Measurements from ENCODE around the gene CFAP46. TPM values are rescaled to one million over a fixed set of nuclear protein-coding genes. Genes with fewer than 3 reads are reported as not detected.

The CFAP46 gene
- total and polyA plus RNA-seq, 2 donors (not counting 1 experiment from before 2014, with no cell fraction given): 0.07 TPM; not detected in 1

- no peaks in the 10 kb centered on the region for H3K4me1 ChIP-seq (ENCODE audit: control insufficient read depth in 2 of 2, insufficient read depth in 2 of 2, low read length in 2 of 2)
- no peak overlapping the region for H2AFZ ChIP-seq (ENCODE audit: insufficient read depth, low read depth, low read length, poor library complexity, severe bottlenecking)
- no peaks in the 10 kb centered on the region for H3K36me3 ChIP-seq (replicated peaks in 1 of 2; ENCODE audit: control extremely low read depth in 1 of 2, control insufficient read depth in 1 of 2, extremely low read depth in 1 of 2, insufficient read depth in 2 of 2, low read length in 1 of 2)
- peaks cover 0 to 10% (median 2%) of the 10 kb centered on the region in 4 experiments for H3K27me3 ChIP-seq (replicated peaks in 1 of 4; ENCODE audit: control extremely low read depth in 1 of 4, control insufficient read depth in 3 of 4, insufficient read depth in 4 of 4, low read length in 3 of 4)
- TF ChIP-seq EZH2 (IDR thresholded peaks at IDR 0.05; ENCODE audit: borderline replicate concordance, insufficient read depth, low read depth, low read length, poor library complexity, severe bottlenecking) (no peak), CTCF (IDR thresholded peaks at IDR 0.05) (no peak)
- no peak for DNase-seq
- peaks cover 37% of the 10 kb centered on the region for H3K27me3 Mint-ChIP-seq
- POLR2A ChIA-PET: no interaction called here
- H3K4me3 Mint-ChIP-seq: no peak overlapping the region
- no peak overlapping the region for H3K4me2 ChIP-seq (replicated peaks; ENCODE audit: low read depth, low read length, poor library complexity, severe bottlenecking)
- H3K9me3 Mint-ChIP-seq (ENCODE audit: insufficient read depth): peaks cover 6% of the 10 kb centered on the region
- 94% methylated on average over 9 of the region's 12 CpGs for WGBS (ENCODE audit: insufficient coverage)
- intact Hi-C loops (cut with micrococcal nuclease): no loop called here
- H3K27ac ChIP-seq (ENCODE audit: low read length in 2 of 2): no peak overlapping the region
- H3K4me1 Mint-ChIP-seq: no peaks in the 10 kb centered on the region
- CTCF ChIA-PET: no interaction called here
- H3K27ac Mint-ChIP-seq: no peak overlapping the region
- no peak overlapping the region for H3K9ac ChIP-seq (ENCODE audit: low read length)
- no peaks in the 10 kb centered on the region for H4K20me1 ChIP-seq (ENCODE audit: control insufficient read depth, insufficient read depth, low read length, poor library complexity, severe bottlenecking)
- H3K9me3 ChIP-seq (ENCODE audit: control extremely low read depth in 1 of 3, control insufficient read depth in 2 of 3, insufficient read depth in 1 of 3, low read length in 2 of 3): peaks cover 0 to 12% (median 2%) of the 10 kb centered on the region in 3 donors
- no peak for ATAC-seq (ENCODE audit: low read depth)
- no peaks in the 10 kb centered on the region for H3K79me2 ChIP-seq (ENCODE audit: control insufficient read depth, insufficient read depth, low read length)
- no peak overlapping the region for H3K4me3 ChIP-seq (ENCODE audit: control extremely low read depth in 1 of 5, extremely low read depth in 1 of 5, insufficient read depth in 1 of 5, low read depth in 2 of 5, low read length in 4 of 5)
Measured at GRCh38 chr10:132898391-132899053, 43.8 kb downstream of the CFAP46 start.

- POLR2A ChIA-PET: no interaction called here
- ATAC-seq (ENCODE audit: low read depth) (no peak), DNase-seq (no peak)
- Histone ChIP-seq H3K36me3 (replicated peaks in 1 of 2; ENCODE audit: control extremely low read depth in 1 of 2, control insufficient read depth in 1 of 2, extremely low read depth in 1 of 2, insufficient read depth in 2 of 2, low read length in 1 of 2) (no peaks in the 10 kb centered on the region), H4K20me1 (ENCODE audit: control insufficient read depth, insufficient read depth, low read length, poor library complexity, severe bottlenecking) (no peaks in the 10 kb centered on the region), H2AFZ (ENCODE audit: insufficient read depth, low read depth, low read length, poor library complexity, severe bottlenecking) (no peak overlapping the region), H3K9ac (ENCODE audit: low read length) (no peak overlapping the region), H3K79me2 (ENCODE audit: control insufficient read depth, insufficient read depth, low read length) (no peaks in the 10 kb centered on the region), H3K27ac (ENCODE audit: low read length in 2 of 2) (no peak overlapping the region), H3K4me2 (replicated peaks; ENCODE audit: low read depth, low read length, poor library complexity, severe bottlenecking) (no peak overlapping the region), H3K4me3 (ENCODE audit: control extremely low read depth in 1 of 5, extremely low read depth in 1 of 5, insufficient read depth in 1 of 5, low read depth in 2 of 5, low read length in 4 of 5) (no peak overlapping the region), H3K4me1 (ENCODE audit: control insufficient read depth in 2 of 2, insufficient read depth in 2 of 2, low read length in 2 of 2) (no peaks in the 10 kb centered on the region), H3K9me3 (ENCODE audit: control extremely low read depth in 1 of 3, control insufficient read depth in 2 of 3, insufficient read depth in 1 of 3, low read length in 2 of 3) (peaks cover 0 to 12% (median 2%) of the 10 kb centered on the region in 3 donors), H3K27me3 (replicated peaks in 1 of 4; ENCODE audit: control extremely low read depth in 1 of 4, control insufficient read depth in 3 of 4, insufficient read depth in 4 of 4, low read length in 3 of 4) (peaks cover 0 to 17% (median 3%) of the 10 kb centered on the region in 4 experiments)
- Mint-ChIP-seq H3K4me3 (no peak overlapping the region), H3K4me1 (no peaks in the 10 kb centered on the region), H3K9me3 (ENCODE audit: insufficient read depth) (peaks cover 6% of the 10 kb centered on the region), H3K27ac (no peak overlapping the region), H3K27me3 (peaks cover 44% of the 10 kb centered on the region)
- CTCF ChIA-PET: no interaction called here
- 85% methylated on average over 16 of the region's 16 CpGs for WGBS (ENCODE audit: insufficient coverage)
- intact Hi-C loops (cut with micrococcal nuclease): no loop called here
- TF ChIP-seq CTCF (IDR thresholded peaks at IDR 0.05) (no peak), EZH2 (IDR thresholded peaks at IDR 0.05; ENCODE audit: borderline replicate concordance, insufficient read depth, low read depth, low read length, poor library complexity, severe bottlenecking) (no peak)
Measured at GRCh38 chr10:132897516-132898381, 44.6 kb downstream of the CFAP46 start.
